K562 (cell line): ENCODE data around the gene ADAMTS14. TPM values are rescaled to one million over a fixed set of nuclear protein-coding genes. Genes with fewer than 3 reads are reported as not detected.
A peak's percentile ranks its signal among the peaks of the same experiment; 100 is the strongest.

ENCODE experiments used
- ARHGAP35 ChIP-seq: fragments of 450-650 bp; IDR thresholded peaks from 2 replicates; pipeline ENCODE4 v1.6.1; 2018; ENCODE audit not compliant: partially characterized antibody
- CTCF ChIP-seq, 3 experiments: IDR thresholded peaks in 2 of 3; conservative IDR thresholded peaks in 1 of 3; 2 replicates each; pipeline ENCODE4 v1.5.1; 2011 to 2012; ENCODE audit warnings: low read length in 3 of 3, mild to moderate bottlenecking in 3 of 3, control low read depth in 2 of 3, improper control_type of control experiment in 1 of 3, inconsistent platforms in 1 of 3, low read depth in 1 of 3, mixed read lengths in 1 of 3, moderate library complexity in 1 of 3; ENCODE audit not compliant: insufficient read depth in 2 of 3
- FOXJ3 ChIP-seq: sonication (generic); formaldehyde crosslinking; IDR thresholded peaks from 2 replicates; pipeline ENCODE4 v1.4.0; 2020; ENCODE audit warnings: mild to moderate bottlenecking, missing genetic modification reagents
- HEY1 ChIP-seq: fragments of 250-450 bp; sonication (Bioruptor Pico); IDR thresholded peaks from 2 replicates; pipeline ENCODE4 v1.5.0; 2020; ENCODE audit warnings: mild to moderate bottlenecking, moderate library complexity, borderline replicate concordance
- LEF1 ChIP-seq: fragments of 450-650 bp; IDR thresholded peaks from 2 replicates; pipeline ENCODE4 v1.6.1; 2016; ENCODE audit warnings: mild to moderate bottlenecking
- MBD2 ChIP-seq: sonication (generic); IDR thresholded peaks from 2 replicates; pipeline ENCODE4 v1.6.1; 2016; ENCODE audit warnings: low read depth, borderline replicate concordance
- MCM2 ChIP-seq: fragments of 450-650 bp; IDR thresholded peaks from 2 replicates; pipeline ENCODE4 v1.6.1; 2017; ENCODE audit warnings: low read depth, mild to moderate bottlenecking
- MTF1 ChIP-seq: fragments of 250-450 bp; sonication (Bioruptor Pico); IDR thresholded peaks from 2 replicates; pipeline ENCODE4 v1.9.0; 2021; ENCODE audit warnings: moderate library complexity, mild to moderate bottlenecking, inconsistent platforms, borderline replicate concordance
- SAFB2 ChIP-seq: fragments of 200-400 bp; formaldehyde crosslinking; IDR thresholded peaks from 2 replicates; pipeline ENCODE4 v1.6.1; 2018; ENCODE audit warnings: borderline replicate concordance, low read length, low read depth, moderate library complexity; ENCODE audit not compliant: severe bottlenecking
- YY1 ChIP-seq, 3 experiments: IDR thresholded peaks; 2 replicates each; pipeline ENCODE4 v1.6.1; 2011; ENCODE audit warnings: low read length in 2 of 3, mild to moderate bottlenecking in 2 of 3, moderate library complexity in 2 of 3, borderline replicate concordance in 1 of 3, control low read depth in 1 of 3, low read depth in 1 of 3; ENCODE audit not compliant: insufficient read depth in 3 of 3, insufficient replicate concordance in 2 of 3, control insufficient read depth in 1 of 3, insufficient read length in 1 of 3; ENCODE audit errors: extremely low read depth in 1 of 3
- ZNF518B ChIP-seq: fragments of 250-450 bp; sonication (Bioruptor Pico); IDR thresholded peaks from 2 replicates; pipeline ENCODE4 v1.5.0; 2021; ENCODE audit warnings: mild to moderate bottlenecking, moderate library complexity
- ZNF707 ChIP-seq: fragments of 250-450 bp; sonication (Bioruptor Pico); conservative IDR thresholded peaks from 2 replicates; pipeline ENCODE4 v1.8.0; 2022; ENCODE audit warnings: inconsistent platforms, mild to moderate bottlenecking, moderate library complexity
- polyA plus RNA-seq, 8 experiments: library from polyadenylated mRNA; depleted of rRNA in 4 of 8; stranded (reverse) in 5 of 8; unstranded in 3 of 8; fragments of >200 nt; fragmentation: Nextera tagmentation in 2 of 8; fragmentation: Illumina TruSeq in 1 of 8; extraction: Ambion mirVana in 2 of 8; extraction: Trizol in 1 of 8; gene quantifications; 2 replicates each; pipeline versions ENCODE4 v1.2.1 to v1.2.3, GENCODE V29; 2011 to 2014; ENCODE audit warnings: inconsistent platforms in 1 of 8, missing spikeins in 1 of 8
- total RNA-seq, 7 experiments: library from RNA; depleted of rRNA in 6 of 7; stranded (reverse); fragments of >200 nt in 6 of 7; fragmentation: Illumina TruSeq in 2 of 7; extraction: Trizol in 2 of 7; gene quantifications; 2 replicates each; pipeline versions ENCODE4 v1.2.1 to v1.2.3, GENCODE V29; 2011 to 2021; ENCODE audit warnings: low replicate concordance in 1 of 7
- TF ChIP-seq, protein P1 (sequence below), 2 experiments: fragments of 450-650 bp in 1 of 2; IDR thresholded peaks; 2 replicates each; pipeline ENCODE4 v1.6.1; 2011 to 2017; ENCODE audit warnings: low read depth in 2 of 2, antibody characterized with exemption in 1 of 2, borderline replicate concordance in 1 of 2, low read length in 1 of 2, mild to moderate bottlenecking in 1 of 2, mixed read lengths in 1 of 2; ENCODE audit not compliant: control insufficient read depth in 1 of 2
- TF ChIP-seq, protein P2 (sequence below): sonication (generic); formaldehyde crosslinking; IDR thresholded peaks from 2 replicates; pipeline ENCODE4 v1.4.0; 2020; ENCODE audit warnings: mild to moderate bottlenecking, missing genetic modification reagents
- TF ChIP-seq, protein P3 (sequence below): IDR thresholded peaks from 2 replicates; pipeline ENCODE4 v1.6.1; 2011; ENCODE audit not compliant: insufficient read length; ENCODE audit errors: extremely low read depth

Gene ADAMTS14
- total and polyA plus RNA-seq, 9 of the 15 experiments (the other 6 are each of a cell fraction or from before 2014, with no cell fraction given) = 0.04 to 37.4 (median 15.9) TPM

- TF ChIP-seq, protein P1, sequence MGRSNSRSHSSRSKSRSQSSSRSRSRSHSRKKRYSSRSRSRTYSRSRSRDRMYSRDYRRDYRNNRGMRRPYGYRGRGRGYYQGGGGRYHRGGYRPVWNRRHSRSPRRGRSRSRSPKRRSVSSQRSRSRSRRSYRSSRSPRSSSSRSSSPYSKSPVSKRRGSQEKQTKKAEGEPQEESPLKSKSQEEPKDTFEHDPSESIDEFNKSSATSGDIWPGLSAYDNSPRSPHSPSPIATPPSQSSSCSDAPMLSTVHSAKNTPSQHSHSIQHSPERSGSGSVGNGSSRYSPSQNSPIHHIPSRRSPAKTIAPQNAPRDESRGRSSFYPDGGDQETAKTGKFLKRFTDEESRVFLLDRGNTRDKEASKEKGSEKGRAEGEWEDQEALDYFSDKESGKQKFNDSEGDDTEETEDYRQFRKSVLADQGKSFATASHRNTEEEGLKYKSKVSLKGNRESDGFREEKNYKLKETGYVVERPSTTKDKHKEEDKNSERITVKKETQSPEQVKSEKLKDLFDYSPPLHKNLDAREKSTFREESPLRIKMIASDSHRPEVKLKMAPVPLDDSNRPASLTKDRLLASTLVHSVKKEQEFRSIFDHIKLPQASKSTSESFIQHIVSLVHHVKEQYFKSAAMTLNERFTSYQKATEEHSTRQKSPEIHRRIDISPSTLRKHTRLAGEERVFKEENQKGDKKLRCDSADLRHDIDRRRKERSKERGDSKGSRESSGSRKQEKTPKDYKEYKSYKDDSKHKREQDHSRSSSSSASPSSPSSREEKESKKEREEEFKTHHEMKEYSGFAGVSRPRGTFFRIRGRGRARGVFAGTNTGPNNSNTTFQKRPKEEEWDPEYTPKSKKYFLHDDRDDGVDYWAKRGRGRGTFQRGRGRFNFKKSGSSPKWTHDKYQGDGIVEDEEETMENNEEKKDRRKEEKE (IDR thresholded peaks at IDR 0.05; ENCODE audit: borderline replicate concordance in 1 of 2, control insufficient read depth in 1 of 2, low read depth in 2 of 2, low read length in 1 of 2) = no peak
- TF ChIP-seq MTF1 (CRISPR knock-in tag) = no peak
- peak; percentile 19; the same call in 1 of the 2 replicates for TF ChIP-seq LEF1
- TF ChIP-seq ARHGAP35 = no peak
- peak; percentile 34; the same call in 1 of the 2 replicates for TF ChIP-seq MBD2
- TF ChIP-seq SAFB2 = no peak
- TF ChIP-seq, protein P2, sequence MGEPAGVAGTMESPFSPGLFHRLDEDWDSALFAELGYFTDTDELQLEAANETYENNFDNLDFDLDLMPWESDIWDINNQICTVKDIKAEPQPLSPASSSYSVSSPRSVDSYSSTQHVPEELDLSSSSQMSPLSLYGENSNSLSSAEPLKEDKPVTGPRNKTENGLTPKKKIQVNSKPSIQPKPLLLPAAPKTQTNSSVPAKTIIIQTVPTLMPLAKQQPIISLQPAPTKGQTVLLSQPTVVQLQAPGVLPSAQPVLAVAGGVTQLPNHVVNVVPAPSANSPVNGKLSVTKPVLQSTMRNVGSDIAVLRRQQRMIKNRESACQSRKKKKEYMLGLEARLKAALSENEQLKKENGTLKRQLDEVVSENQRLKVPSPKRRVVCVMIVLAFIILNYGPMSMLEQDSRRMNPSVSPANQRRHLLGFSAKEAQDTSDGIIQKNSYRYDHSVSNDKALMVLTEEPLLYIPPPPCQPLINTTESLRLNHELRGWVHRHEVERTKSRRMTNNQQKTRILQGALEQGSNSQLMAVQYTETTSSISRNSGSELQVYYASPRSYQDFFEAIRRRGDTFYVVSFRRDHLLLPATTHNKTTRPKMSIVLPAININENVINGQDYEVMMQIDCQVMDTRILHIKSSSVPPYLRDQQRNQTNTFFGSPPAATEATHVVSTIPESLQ = no peak
- peak; percentile 59; the same call in 1 of the 2 replicates for TF ChIP-seq HEY1 (CRISPR knock-in tag)
- TF ChIP-seq CTCF (IDR thresholded peaks at IDR 0.05 in 2 of 3, conservative IDR thresholded peaks at IDR 0.05 in 1 of 3; ENCODE audit: insufficient read depth in 2 of 3, low read depth in 1 of 3, low read length in 3 of 3) = no peak
- no peak for TF ChIP-seq ZNF518B (CRISPR knock-in tag)
- TF ChIP-seq YY1 (IDR thresholded peaks at IDR 0.05; ENCODE audit: borderline replicate concordance in 1 of 3, control insufficient read depth in 1 of 3, extremely low read depth in 1 of 3, insufficient read depth in 3 of 3, insufficient read length in 1 of 3, insufficient replicate concordance in 2 of 3, low read depth in 1 of 3, low read length in 2 of 3) = peak in 2 of 3 experiments; percentile 19 to 57
- TF ChIP-seq, protein P3, sequence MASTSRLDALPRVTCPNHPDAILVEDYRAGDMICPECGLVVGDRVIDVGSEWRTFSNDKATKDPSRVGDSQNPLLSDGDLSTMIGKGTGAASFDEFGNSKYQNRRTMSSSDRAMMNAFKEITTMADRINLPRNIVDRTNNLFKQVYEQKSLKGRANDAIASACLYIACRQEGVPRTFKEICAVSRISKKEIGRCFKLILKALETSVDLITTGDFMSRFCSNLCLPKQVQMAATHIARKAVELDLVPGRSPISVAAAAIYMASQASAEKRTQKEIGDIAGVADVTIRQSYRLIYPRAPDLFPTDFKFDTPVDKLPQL = no peak
- TF ChIP-seq FOXJ3 (CRISPR knock-in tag) = no peak
- TF ChIP-seq MCM2 = no peak
- TF ChIP-seq ZNF707 (CRISPR knock-in tag) = no peak
Observed at GRCh38 chr10:70649526-70649925, 22.8 kb upstream of the ADAMTS14 start (continued).
